Measurements from ENCODE around the gene RUBCNL.

DNA sequence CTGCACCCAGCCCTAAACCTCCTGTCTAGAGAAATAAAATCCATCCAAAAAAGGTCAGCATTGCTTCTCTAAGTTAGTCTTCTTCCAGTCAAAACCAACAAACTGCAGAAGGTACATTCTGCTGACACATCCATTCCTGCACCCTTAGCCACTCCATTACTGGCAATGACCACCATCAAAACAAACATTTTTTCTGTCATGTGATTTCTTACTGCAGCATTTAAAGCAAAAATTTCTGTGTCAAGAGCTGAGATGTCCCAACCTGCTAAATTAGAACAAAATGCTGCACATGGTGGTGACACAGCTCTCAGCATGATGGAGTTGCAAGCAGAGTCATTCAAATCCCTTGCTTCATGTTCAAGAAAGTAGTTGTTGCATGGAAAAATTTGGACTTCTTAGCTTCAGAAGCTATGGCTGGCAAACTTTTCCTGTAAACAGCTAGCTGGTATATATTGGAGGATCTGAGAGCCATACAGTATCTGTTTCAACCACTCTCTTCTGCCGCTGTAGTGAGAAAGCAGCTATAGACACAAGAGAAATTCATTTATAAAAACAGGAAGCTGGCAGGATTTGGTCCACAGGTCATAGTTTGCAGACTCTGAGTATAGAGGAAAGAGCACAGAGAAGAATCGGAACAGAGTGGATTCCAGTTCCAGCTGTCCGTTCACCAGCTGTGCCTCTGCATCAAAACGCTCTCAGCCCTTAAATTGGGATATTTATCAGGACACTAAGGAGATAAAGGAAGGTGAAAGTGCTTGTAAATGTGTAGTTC, 17.4 kb downstream of the RUBCNL start:
- TF ChIP-seq, protein P1, sequence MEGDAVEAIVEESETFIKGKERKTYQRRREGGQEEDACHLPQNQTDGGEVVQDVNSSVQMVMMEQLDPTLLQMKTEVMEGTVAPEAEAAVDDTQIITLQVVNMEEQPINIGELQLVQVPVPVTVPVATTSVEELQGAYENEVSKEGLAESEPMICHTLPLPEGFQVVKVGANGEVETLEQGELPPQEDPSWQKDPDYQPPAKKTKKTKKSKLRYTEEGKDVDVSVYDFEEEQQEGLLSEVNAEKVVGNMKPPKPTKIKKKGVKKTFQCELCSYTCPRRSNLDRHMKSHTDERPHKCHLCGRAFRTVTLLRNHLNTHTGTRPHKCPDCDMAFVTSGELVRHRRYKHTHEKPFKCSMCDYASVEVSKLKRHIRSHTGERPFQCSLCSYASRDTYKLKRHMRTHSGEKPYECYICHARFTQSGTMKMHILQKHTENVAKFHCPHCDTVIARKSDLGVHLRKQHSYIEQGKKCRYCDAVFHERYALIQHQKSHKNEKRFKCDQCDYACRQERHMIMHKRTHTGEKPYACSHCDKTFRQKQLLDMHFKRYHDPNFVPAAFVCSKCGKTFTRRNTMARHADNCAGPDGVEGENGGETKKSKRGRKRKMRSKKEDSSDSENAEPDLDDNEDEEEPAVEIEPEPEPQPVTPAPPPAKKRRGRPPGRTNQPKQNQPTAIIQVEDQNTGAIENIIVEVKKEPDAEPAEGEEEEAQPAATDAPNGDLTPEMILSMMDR (conservative IDR thresholded peaks at IDR 0.05), result no peak
- TF ChIP-seq EZH2 (IDR thresholded peaks at IDR 0.05; ENCODE audit: low read depth), result no peak
